IPS DF 4.7 (cell line): ENCODE results near the gene DUSP15.

Experiments
- DNase-seq: peaks from one replicate; pipeline ENCODE4 v3.0.0-alpha.2; 2013; ENCODE audit warnings: low spot score; ENCODE audit errors: extremely low read depth

Gene DUSP15

GRCh38 chr20:31860390-31861134 is 9.8 kb downstream of the DUSP15 start:
- DNase-seq = no peak

- no peak for DNase-seq
Measured at GRCh38 chr20:31859998-31860380, 10.3 kb downstream of the DUSP15 start.

- no peak for DNase-seq
Measured at GRCh38 chr20:31859266-31859997, 10.9 kb downstream of the DUSP15 start.

- DNase-seq = no peak
Measured at GRCh38 chr20:31858760-31859083, 11.6 kb downstream of the DUSP15 start.

- DNase-seq = no peak
Measured at GRCh38 chr20:31857861-31858759, 12.2 kb downstream of the DUSP15 start.

- DNase-seq = no peak
Measured at GRCh38 chr20:31856516-31856915, 13.8 kb downstream of the DUSP15 start.

GRCh38 chr20:31853481-31853880 is 16.8 kb downstream of the DUSP15 start:
- no peak for DNase-seq

GRCh38 chr20:31851240-31851955 is 18.9 kb downstream of the DUSP15 start:
- DNase-seq = no peak

GRCh38 chr20:31849306-31849930 is 20.9 kb downstream of the DUSP15 start:
- no peak for DNase-seq

GRCh38 chr20:31848088-31848999 is 22.0 kb downstream of the DUSP15 start:
- DNase-seq = no peak

GRCh38 chr20:31846793-31847138 is 23.6 kb downstream of the DUSP15 start:
- DNase-seq = no peak

- no peak for DNase-seq
Measured at GRCh38 chr20:31845300-31845863, 24.9 kb downstream of the DUSP15 start, which contains the start of gene FOXS1. TSS of gene FOXS1 (minus strand) at chr20:31845604. CDS start at chr20:31845542, 62 bp downstream.

GRCh38 chr20:31844737-31845299 is 25.5 kb downstream of the DUSP15 start:
- DNase-seq = no peak

- no peak for DNase-seq
Measured at GRCh38 chr20:31843881-31844280, 26.4 kb downstream of the DUSP15 start.

GRCh38 chr20:31843288-31843687 is 27.0 kb downstream of the DUSP15 start:
- no peak for DNase-seq

GRCh38 chr20:31842471-31843157 is 27.7 kb downstream of the DUSP15 start:
- no peak for DNase-seq

- DNase-seq = no peak
Measured at GRCh38 chr20:31841928-31842327, 28.4 kb downstream of the DUSP15 start.
